Cardiac muscle cell (in vitro differentiated cells and primary cell): ENCODE results near the gene MAN2B2. TPM values are rescaled to one million over a fixed set of nuclear protein-coding genes. Genes with fewer than 3 reads are reported as not detected.

Experiments
- DNase-seq, 2 donors: peaks; one replicate each; pipeline versions ENCODE4 v3.0.0 to v3.0.0-alpha.2; 2010 to 2017; ENCODE audit warnings: low read depth in 1 of 2, low spot score in 1 of 2
- H3K27ac ChIP-seq: fragments of 200-600 bp; sonication (generic); 2 replicates; pipeline ENCODE4 v1.5.1; 2016
- H3K27me3 ChIP-seq: fragments of 200-600 bp; sonication (generic); 2 replicates; pipeline ENCODE4 v1.6.0; 2016; ENCODE audit warnings: control low read depth
- H3K36me3 ChIP-seq: fragments of 200-600 bp; sonication (generic); 2 replicates; pipeline ENCODE4 v1.5.1; 2016; ENCODE audit warnings: control low read depth
- H3K4me1 ChIP-seq: fragments of 200-600 bp; sonication (generic); 2 replicates; pipeline ENCODE4 v1.8.1; 2017; ENCODE audit warnings: low read depth, mild to moderate bottlenecking, mixed run types
- H3K4me3 ChIP-seq: fragments of 200-600 bp; sonication (generic); 2 replicates; pipeline ENCODE4 v1.5.1; 2016; ENCODE audit warnings: mild to moderate bottlenecking
- H3K9me3 ChIP-seq: fragments of 200-600 bp; sonication (generic); 2 replicates; pipeline ENCODE4 v1.5.1; 2017; ENCODE audit warnings: low read depth, mild to moderate bottlenecking, control low read depth
- CTCF ChIP-seq: IDR thresholded peaks from 2 replicates; pipeline ENCODE4 v1.5.1; 2012; ENCODE audit warnings: low read depth, mild to moderate bottlenecking, low read length
- polyA plus RNA-seq: library from polyadenylated mRNA; unstranded; fragments of >200 nt; fragmentation: Nextera tagmentation; extraction: Ambion mirVana; gene quantifications from 2 replicates; pipeline ENCODE4 v1.2.1, GENCODE V29; 2016
- total RNA-seq: library from RNA; depleted of rRNA; stranded (reverse); fragments of >200 nt; gene quantifications from 2 replicates; pipeline ENCODE4 v1.2.3, GENCODE V29; 2016

MAN2B2 gene
- total and polyA plus RNA-seq, 2 experiments from 2014 or later, result 5.4 to 8.2 TPM

GRCh38 chr4:6542951-6543350 is 32.0 kb upstream of the MAN2B2 start:
- TF ChIP-seq CTCF, result no peak
- Histone ChIP-seq H3K9me3 (no peaks in the 10 kb centered on the region), H3K4me3 (no peak overlapping the region), H3K27me3 (peaks cover 22% of the 10 kb centered on the region), H3K36me3 (no peaks in the 10 kb centered on the region), H3K27ac (no peak overlapping the region), H3K4me1 (no peaks in the 10 kb centered on the region)
- DNase-seq, result no peak

GRCh38 chr4:6546091-6546490 is 28.9 kb upstream of the MAN2B2 start:
- Histone ChIP-seq H3K9me3 (no peaks in the 10 kb centered on the region), H3K4me3 (no peak overlapping the region), H3K36me3 (no peaks in the 10 kb centered on the region), H3K27ac (no peak overlapping the region), H3K27me3 (peaks cover 33% of the 10 kb centered on the region), H3K4me1 (no peaks in the 10 kb centered on the region)
- DNase-seq, result no peak
- no peak for TF ChIP-seq CTCF

GRCh38 chr4:6546681-6547447 is 28.1 kb upstream of the MAN2B2 start:
- peak; percentile 80 to 90 for DNase-seq
- TF ChIP-seq CTCF, result peak; percentile 97
- H3K27ac ChIP-seq, result no peak overlapping the region
- no peak overlapping the region for H3K4me3 ChIP-seq
- H3K36me3 ChIP-seq, result no peaks in the 10 kb centered on the region
- no peaks in the 10 kb centered on the region for H3K4me1 ChIP-seq
- H3K9me3 ChIP-seq, result no peaks in the 10 kb centered on the region
- H3K27me3 ChIP-seq, result peaks cover 38% of the 10 kb centered on the region

GRCh38 chr4:6548201-6548881 is 26.6 kb upstream of the MAN2B2 start:
- H3K27me3 ChIP-seq, result peaks cover 42% of the 10 kb centered on the region
- no peak overlapping the region for H3K27ac ChIP-seq
- peak; percentile 62 to 68 for DNase-seq
- no peaks in the 10 kb centered on the region for H3K4me1 ChIP-seq
- H3K9me3 ChIP-seq, result no peaks in the 10 kb centered on the region
- peak; percentile 61 for TF ChIP-seq CTCF
- no peaks in the 10 kb centered on the region for H3K36me3 ChIP-seq
- no peak overlapping the region for H3K4me3 ChIP-seq

- no peaks in the 10 kb centered on the region for H3K36me3 ChIP-seq
- no peak overlapping the region for H3K4me3 ChIP-seq
- no peaks in the 10 kb centered on the region for H3K4me1 ChIP-seq
- no peaks in the 10 kb centered on the region for H3K9me3 ChIP-seq
- no peak for DNase-seq
- TF ChIP-seq CTCF, result no peak
- no peak overlapping the region for H3K27ac ChIP-seq
- peaks cover 47% of the 10 kb centered on the region for H3K27me3 ChIP-seq
Measured at GRCh38 chr4:6548882-6549230, 26.1 kb upstream of the MAN2B2 start.
